Stimulated activated CD8-positive, alpha-beta memory T cell treated with anti-CD3 and anti-CD28 coated beads, Interleukin-12 subunit alpha, Interleukin-12 subunit beta, amount 100 ng/mL, for 4 hours (primary cell): ENCODE results near the gene NT5DC1.
A peak's percentile ranks its signal among the peaks of the same experiment; 100 is the strongest.
"Not testable (repeated sequence)": the region's sequence is repeated elsewhere in the genome, so short reads cannot be mapped to it uniquely, and the experiment has no call there.

Source experiments
- DNase-seq: peaks from one replicate; pipeline ENCODE4 v3.0.0-alpha.2; 2020; ENCODE audit warnings: low read depth

NT5DC1 gene

DNA sequence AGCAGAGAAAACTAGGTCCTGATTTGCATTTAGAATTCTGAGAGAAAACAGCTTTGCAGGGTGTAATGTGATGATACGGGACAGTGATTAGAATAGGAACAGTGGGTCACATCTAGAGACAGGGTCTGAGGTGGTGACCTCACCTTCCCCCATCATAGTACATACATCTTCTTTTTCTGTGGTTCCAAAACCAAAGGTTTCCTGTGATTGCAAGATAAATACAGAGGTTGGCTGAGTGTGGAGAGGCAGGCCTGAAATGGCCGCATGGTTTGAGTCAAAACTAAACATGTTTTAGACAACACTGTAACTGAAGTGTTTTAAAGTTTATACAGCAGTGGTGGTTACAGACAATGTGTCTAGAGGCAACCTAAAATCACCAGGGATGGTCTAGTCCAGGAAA lies 10.4 kb upstream of the NT5DC1 start:
- DNase-seq = no peak

DNA sequence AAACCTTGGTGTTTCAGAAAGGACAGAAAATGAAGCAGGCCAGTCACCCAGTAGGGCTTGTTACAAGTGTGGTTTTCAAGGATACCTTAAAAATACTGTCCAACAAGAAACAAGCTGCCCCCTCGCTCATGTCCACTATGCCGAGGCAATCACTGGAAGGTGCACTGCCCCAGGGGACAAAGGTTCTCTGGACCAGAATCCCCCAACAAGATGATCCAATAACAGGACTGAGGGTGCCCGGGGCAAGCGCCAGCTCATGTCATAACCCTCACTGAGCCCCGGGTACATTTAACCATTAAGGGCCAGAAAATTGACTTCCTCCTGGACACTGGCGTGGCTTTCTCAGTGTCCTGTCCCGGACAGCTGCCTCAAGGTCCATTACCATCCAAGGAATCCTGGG lies 6.6 kb upstream of the NT5DC1 start:
- DNase-seq = no peak

- not testable (repeated sequence) for DNase-seq
Observed at GRCh38 chr6:116096048-116096759, 4.4 kb upstream of the NT5DC1 start.

DNA sequence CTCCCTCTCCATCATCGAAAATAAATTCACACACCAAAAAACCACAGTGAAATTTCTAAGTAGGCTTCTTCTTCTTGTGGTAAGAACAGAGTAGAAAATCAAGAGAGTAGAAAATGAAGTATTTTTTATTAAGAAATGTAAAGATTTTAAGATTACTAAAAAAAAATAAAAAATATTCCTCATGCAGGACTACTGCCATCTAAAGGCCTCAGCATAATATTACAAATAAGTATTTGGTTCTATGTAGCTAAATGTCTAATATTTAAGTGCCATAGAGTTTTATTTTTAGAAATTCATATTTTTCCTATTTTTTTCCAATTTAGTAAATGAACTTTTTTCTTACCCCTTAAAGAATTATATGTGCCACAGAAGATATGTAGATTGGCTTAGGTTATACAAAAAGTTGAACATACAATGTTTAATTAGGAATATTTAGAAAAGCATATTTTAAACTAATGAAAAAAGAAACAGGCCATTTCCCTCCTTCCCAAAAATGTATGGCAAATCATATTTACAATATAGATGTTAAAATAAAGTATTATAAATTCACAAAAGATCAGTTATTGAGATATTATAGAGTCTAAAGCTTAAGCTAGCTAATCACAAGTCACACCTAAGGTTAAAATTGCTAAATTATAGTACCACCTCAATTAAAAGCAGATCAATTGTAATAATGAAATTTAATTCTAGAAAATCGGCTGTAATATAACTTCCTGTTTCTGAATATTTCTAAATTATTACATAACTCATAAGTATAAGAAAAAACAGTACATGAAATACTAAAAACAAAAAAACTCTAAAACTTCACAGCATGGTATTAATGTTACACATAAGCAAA lies 3.5 kb upstream of the NT5DC1 start:
- no peak for DNase-seq

DNA sequence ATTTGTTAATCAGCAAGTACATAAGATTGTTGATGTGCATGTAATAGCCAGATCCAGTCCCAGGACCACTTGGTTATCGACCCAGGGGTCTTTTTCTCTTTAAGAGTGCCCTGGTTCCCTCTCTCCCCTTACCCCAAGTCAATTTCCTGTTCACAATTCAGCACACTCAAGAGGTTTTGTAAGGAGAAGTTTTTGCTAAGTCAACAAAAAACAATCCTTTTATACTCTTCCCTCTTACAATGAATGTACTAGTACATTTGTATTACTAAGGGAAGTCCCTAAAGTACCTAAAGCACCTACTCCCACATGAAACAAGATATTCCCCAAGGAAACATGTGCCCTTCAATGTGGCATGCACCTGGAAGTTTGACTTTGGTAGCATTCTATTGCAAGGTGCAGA lies 1.6 kb upstream of the NT5DC1 start:
- DNase-seq = no peak

DNA sequence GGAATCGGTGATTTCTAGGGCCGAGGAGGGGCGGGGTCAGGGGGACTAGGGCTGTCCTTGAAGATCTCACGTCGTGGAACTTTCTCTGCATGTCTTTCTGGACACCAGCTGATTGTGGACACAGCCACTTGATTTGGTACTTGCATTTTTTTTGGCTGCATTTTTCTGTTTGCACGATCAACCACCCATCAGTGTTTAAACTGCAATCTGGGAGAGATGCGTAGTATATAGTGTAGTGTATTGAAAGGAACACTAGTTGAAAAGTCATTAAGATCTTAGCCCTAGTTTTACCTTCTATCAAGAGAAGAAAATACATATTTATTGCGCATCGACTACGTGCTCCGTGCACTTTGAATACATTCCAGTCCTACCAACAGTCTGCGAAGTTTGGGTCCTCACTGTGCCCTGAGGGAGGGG lies 657 bp downstream of the NT5DC1 start:
- DNase-seq = no peak

DNA sequence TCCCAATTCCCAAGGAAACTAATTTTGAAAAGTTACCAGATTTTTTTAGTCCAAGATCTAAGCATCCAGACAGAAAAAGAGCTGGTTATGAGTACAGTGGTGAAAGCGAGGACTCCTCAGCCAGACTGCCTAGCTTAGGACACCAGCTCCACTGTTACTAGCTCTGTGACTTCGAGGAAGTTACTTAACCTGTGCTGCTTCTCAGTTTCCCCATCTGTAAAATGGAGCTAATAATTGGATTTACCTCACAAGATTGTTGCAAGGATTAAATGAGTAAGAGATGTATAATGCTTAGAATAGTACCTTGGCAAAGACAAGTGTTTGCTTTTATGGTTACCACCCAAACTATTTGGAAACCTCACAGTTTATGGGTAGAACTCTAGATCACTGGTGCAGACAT lies 1.1 kb downstream of the NT5DC1 start:
- no peak for DNase-seq

GRCh38 chr6:116102873-116103272 lies 2.2 kb downstream of the NT5DC1 start:
- DNase-seq = no peak

DNA sequence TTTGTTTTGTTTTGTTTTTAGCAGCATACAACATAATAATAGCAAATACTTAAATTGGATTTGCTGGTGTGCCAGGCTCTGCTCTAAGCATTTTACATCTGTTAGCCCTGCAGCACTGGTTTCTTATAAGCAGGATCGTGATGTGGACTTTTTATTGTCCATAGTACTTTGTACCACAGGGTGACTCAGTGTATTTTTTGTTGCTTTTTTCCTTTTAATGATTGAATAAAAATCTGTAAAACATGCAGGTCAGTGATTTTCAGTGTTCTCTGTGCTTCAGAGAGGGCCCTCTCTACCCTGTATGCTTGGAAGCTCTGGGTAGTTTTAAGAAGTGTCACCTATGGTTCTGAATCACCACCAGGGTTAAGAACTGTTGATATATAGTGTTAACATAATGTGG lies 4.0 kb downstream of the NT5DC1 start:
- no peak for DNase-seq

DNA sequence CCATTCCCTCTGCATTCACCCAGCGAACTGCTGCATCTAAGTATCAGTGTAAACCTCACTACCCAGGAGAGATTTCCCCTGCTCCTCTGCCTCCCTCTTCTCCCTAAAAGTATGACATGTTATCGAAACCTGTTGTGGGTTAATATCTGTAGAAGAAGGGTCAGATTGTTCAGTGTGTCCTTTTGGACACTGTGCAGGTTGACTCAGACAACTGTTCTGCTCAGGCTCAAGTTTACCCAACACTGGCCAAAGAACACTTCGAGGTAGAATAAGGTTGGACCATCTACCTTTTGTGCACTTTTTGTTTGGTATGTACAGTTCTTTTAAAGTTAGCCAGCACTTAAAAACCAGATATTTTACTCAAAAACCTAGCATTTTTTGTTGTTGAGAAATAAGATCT lies 4.6 kb downstream of the NT5DC1 start:
- no peak for DNase-seq

DNA sequence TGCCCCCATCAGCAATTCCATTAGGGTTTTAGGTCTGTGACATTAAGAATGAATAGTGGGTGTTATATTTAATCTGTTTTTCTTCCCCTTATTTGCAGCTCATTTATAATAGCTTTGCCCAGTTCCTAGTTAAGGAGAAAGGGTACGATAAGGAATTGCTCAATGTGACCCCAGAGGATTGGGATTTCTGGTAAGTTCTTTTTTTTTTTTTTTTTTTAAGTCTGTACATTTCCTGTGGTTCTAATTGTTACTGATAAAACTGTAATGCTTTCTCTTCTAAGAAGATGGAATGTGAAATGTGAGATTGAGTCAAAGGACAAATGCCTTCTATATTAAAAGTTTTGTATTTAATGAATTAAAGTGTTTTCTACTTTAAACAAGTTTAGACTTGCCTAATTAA lies 5.5 kb downstream of the NT5DC1 start:
- no peak for DNase-seq

DNA sequence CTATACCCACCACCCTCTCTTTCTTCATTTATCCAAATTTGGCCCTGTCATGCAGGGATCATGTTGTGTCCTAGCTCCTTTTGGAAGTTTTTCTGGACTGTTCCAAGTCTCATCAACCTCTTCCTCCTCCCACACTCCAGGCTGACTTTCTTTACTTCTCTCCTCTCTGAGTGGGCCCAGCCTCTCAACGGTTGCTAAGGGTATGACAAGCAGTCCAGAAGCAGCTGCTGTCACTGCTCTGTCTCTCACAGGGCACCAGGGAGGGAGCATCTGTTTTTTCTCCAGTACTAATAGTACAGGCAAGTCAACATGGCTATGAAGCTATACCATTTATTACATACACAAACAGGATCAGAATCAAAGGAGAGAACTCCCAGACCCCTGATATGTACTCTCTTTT lies 8.2 kb downstream of the NT5DC1 start:
- DNase-seq = no peak

DNA sequence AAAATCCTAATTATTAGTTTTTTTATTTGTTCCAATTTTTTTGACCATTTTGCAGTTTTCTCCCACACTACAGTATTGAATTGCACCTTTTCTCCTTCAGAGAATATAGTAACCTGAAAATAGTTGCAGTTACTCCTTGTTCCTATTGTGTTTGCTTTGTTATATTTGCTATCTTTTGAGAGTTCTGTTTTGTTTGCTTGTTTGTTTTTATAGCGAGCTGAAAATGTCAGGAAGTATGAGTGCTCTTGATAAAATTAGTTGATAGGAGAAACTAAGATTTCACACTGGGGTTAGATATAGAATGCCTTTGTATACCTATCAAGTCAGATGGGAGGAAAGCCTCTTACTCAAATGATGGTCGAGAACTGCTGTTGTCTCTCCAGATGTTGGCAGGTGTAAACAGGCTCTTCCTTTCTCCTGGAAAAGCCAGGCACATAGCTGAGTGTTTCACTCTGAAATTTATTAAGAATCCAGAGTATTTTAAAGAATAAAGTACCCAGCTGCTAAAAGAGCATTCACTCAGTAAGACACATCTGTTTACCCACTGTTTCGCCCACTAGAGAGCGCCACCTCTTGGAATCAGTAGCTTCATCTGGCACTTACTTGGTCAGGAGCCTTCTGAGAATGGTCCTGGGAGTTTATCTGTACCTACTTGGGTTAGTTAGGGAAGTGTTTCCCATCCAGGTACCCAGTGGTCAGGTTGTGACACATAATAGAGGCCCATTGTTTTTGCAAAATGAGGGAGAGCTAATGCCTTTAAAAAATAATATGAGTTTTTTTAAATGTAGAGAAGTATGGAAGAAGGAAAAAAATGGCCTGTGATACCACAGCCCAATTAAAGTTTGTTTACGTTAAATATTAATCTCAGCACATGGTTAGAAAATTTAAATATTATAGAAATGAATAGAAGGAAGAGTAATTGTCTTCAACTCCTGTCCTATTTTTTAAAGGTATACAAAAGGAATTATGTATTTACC lies 11.2 kb downstream of the NT5DC1 start:
- no peak for DNase-seq

DNA sequence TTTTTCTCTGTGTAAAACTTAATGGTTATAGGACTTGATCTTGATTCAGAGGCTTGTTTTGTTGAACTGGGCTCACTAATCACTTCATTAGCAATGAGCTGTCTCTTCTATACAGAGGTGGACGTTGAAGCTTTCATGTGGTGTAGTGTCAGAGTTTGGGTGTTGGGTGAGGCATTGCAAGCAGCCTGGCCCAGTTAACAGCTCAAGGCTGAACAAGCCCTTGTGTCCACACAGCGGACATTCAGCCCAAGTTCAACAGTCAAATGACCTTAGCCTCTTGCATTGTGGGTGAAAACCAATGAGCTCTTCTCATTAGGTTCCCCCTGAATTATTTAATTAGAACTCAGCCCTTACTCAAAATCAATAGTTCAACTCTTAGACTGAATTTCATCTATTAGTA lies 12.7 kb downstream of the NT5DC1 start:
- DNase-seq = no peak

DNA sequence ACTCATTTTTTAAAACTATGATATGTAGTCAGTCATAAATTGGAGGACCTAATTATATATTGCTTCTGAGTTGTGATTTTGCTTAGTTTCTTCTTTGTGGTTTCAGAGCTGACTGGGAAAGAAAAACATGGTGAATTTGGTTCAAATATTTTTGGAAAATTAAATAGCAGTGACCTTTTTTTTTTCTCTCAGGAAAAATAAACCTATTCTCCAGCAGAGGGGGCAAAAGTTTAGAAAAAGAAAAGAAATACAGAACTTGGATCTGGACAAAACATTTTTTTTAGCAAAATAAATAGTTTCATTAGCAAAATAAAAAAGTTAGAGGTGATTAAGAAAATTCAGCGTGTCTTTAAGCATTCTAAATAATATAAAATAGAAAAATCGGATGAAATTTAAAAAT lies 15.1 kb downstream of the NT5DC1 start:
- no peak for DNase-seq

DNA sequence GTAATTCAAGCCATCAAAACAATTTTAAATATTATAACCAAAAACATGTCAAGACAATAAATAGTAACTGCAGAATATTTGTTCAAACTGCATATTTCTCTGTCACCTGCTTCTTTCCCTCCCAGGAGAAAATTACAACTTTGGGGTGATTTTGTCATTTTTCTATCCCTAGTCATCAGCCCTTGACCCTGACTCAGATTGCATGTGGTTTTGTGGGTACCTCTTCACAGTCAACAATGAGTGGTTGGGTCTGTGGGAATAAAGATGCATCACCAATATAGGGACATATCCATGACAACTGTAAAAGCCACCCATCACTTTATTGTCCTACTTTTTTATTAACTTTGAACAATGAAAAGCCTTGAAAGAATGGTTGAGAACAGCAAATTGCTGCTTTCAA lies 18.0 kb downstream of the NT5DC1 start:
- no peak for DNase-seq

GRCh38 chr6:116120430-116120829 lies 19.8 kb downstream of the NT5DC1 start:
- DNase-seq = no peak

DNA sequence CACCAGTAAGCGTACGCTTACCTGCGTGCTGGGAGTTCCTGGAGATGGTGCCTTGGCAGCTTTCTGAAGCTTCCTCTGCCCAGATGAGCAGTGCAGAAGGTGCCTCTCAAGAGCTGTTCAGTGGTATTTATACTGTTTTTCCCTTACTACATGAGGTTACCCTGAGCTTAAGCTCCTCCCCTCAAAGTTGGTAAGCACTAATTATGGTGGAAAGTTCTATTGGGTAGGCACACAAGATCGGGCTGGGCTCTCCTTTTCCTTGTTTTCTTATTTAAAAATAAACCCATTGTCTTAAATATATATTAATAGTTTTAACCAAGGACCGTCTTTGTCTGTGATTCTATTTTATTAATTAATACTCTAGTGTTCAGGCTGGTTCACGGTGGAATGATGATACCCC lies 25.4 kb downstream of the NT5DC1 start, which contains the start of gene COL10A1:
COL10A1 (minus strand) TSS at position 101 of the 400 bp plus-strand sequence. CDS start 640 bp downstream, outside the sequence.
- DNase-seq = no peak

- DNase-seq = no peak
Observed at GRCh38 chr6:116127771-116128493, 27.3 kb downstream of the NT5DC1 start.

GRCh38 chr6:116133453-116133852 lies 32.8 kb downstream of the NT5DC1 start:
- DNase-seq = no peak

DNA sequence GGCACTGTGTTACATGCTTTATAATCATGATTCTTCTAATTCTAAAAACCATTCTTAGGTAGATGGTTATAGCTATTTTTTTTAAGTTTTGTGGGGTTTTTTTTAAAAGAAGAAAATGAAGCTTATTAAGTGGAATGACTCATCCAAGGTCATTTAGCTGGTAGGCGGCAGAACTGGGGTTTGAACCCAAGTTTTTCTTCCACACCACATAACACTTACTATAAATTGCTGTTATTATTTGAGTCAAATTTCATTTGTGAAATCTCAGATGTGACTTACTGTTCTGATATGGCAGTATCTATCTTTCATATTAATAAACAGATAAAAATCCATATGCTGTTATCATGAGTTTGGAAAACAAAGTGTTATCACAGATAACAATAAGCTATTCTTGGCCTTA lies 35.7 kb downstream of the NT5DC1 start:
- no peak for DNase-seq

DNA sequence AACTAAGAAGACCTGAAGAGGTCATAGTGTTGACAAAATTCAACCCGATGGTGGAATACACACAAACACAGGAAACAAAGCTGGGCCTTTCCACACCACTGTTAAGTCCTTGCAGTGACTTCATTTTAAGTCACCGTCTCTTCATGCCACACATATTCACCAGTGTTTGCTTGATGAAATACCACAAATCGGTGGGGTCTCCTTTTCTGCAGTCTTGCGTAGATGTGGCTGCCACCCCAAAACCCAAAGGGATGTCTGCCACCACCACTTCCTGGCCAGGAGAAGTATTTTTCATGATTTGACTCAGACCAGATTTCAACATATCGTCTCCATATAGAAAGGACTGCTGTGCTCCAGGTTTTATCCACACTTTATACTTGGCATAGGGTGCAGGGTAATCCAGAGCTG lies 36.3 kb downstream of the NT5DC1 start:
- DNase-seq = peak; percentile 4
